COR-L47 (cell line): ENCODE results near the gene TMEM255B.
"Not testable (repeated sequence)": the region's sequence is repeated elsewhere in the genome, so short reads cannot be mapped to it uniquely, and the experiment has no call there.

Experiments used
- DNase-seq: peaks from one replicate; lab custom pipeline; 2025; lab: John Stamatoyannopoulos, UW

TMEM255B gene

GRCh38 chr13:113758651-113759524 lies at the start of gene TMEM255B:
TMEM255B (plus strand) TSS chr13:113759226; CDS start chr13:113759270, 44 bp downstream.
- peak; percentile 64 for DNase-seq

- DNase-seq = no peak
These were observed 36.1 kb upstream of the TMEM255B start for GRCh38 chr13:113722921-113723320.

GRCh38 chr13:113723410-113724015 lies 35.5 kb upstream of the TMEM255B start:
- no peak for DNase-seq

GRCh38 chr13:113724016-113724758 lies 34.8 kb upstream of the TMEM255B start:
- no peak for DNase-seq

- DNase-seq = peak; percentile 89
These were observed 34.2 kb upstream of the TMEM255B start for GRCh38 chr13:113724780-113725315.

GRCh38 chr13:113725329-113726105 lies 33.5 kb upstream of the TMEM255B start:
- not testable (repeated sequence) for DNase-seq

GRCh38 chr13:113726106-113726821 lies 32.8 kb upstream of the TMEM255B start:
- DNase-seq = peak; percentile 65

- DNase-seq = no peak
These were observed 32.0 kb upstream of the TMEM255B start for GRCh38 chr13:113726961-113727411.

- DNase-seq = no peak
These were observed 30.4 kb upstream of the TMEM255B start for GRCh38 chr13:113728571-113729054.

- DNase-seq = no peak
These were observed 29.6 kb upstream of the TMEM255B start for GRCh38 chr13:113729187-113730019.

GRCh38 chr13:113730258-113730691 lies 28.8 kb upstream of the TMEM255B start:
- DNase-seq = no peak

GRCh38 chr13:113730831-113731191 lies 28.2 kb upstream of the TMEM255B start:
- DNase-seq = no peak

GRCh38 chr13:113731192-113732175 lies 27.5 kb upstream of the TMEM255B start:
- no peak for DNase-seq

- no peak for DNase-seq
These were observed 26.7 kb upstream of the TMEM255B start for GRCh38 chr13:113732176-113732960.

- DNase-seq = no peak
These were observed 25.8 kb upstream of the TMEM255B start for GRCh38 chr13:113732961-113733950.

GRCh38 chr13:113734099-113734825 lies 24.8 kb upstream of the TMEM255B start:
- DNase-seq = no peak
